Measurements from ENCODE around the gene SLIT1.

SLIT1 gene

DNA sequence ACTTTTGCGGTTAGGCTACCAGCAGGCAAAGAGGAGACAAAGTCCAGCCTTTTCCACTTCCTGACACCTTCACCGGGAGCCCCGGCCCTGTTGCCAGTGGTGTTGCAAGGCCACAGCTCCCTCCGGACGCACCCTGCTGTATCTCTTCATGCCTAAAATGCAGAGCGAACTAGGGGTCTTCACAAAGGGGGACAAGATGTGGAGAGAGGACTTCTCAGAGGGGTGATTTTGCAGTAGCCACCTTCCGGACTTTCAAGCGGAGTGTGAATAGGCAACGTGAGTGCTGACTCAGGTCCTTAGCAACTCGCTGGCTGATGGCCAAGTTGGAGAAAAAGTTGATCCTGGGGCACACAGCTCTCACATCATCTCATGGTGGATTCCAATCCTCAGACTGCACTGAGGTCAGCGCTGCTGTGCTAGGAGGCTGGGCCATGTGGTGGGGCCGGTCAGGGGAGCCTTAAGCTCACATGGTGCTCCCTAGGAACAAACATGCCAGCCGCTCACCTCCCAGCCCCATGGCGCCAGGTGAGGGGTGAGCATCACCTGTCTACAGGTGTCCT is 187.3 kb downstream of the SLIT1 start:
- Histone ChIP-seq H3K4me2 (ENCODE audit: low read length) (no peak overlapping the region), H3K9ac (ENCODE audit: low read length) (no peak overlapping the region), H3K27ac (ENCODE audit: low read depth, low read length, poor library complexity, severe bottlenecking) (no peak overlapping the region), H3K36me3 (ENCODE audit: insufficient read depth, low read length) (no peaks in the 10 kb centered on the region), H2AFZ (ENCODE audit: low read length) (no peak overlapping the region), H3K4me1 (ENCODE audit: insufficient read depth, low read length, severe bottlenecking) (no peaks in the 10 kb centered on the region), H3K9me3 (ENCODE audit: low read length) (no peaks in the 10 kb centered on the region), H3K4me3 (ENCODE audit: low read depth, low read length, poor library complexity, severe bottlenecking) (no peak overlapping the region), H3K9me2 (ENCODE audit: low read depth, low read length) (no peaks in the 10 kb centered on the region), H3F3A (ENCODE audit: insufficient read depth, low read length) (no peaks in the 10 kb centered on the region), H3K27me3 (ENCODE audit: insufficient read depth, low read length) (no peaks in the 10 kb centered on the region), H3K79me2 (ENCODE audit: insufficient read depth, low read length) (no peaks in the 10 kb centered on the region), H4K20me1 (ENCODE audit: insufficient read depth, low read length) (no peaks in the 10 kb centered on the region)
- TF ChIP-seq CTCF (IDR thresholded peaks at IDR 0.05; ENCODE audit: low read length) (no peak), EZH2 (IDR thresholded peaks at IDR 0.05; ENCODE audit: borderline replicate concordance, low read length) (no peak)

GRCh38 chr10:96996275-96996965 is 189.3 kb downstream of the SLIT1 start:
- H3K4me3 ChIP-seq (ENCODE audit: low read depth, low read length, poor library complexity, severe bottlenecking) = no peak overlapping the region
- H3K9ac ChIP-seq (ENCODE audit: low read length) = no peak overlapping the region
- H3K27ac ChIP-seq (ENCODE audit: low read depth, low read length, poor library complexity, severe bottlenecking) = no peak overlapping the region
- no peaks in the 10 kb centered on the region for H3F3A ChIP-seq (ENCODE audit: insufficient read depth, low read length)
- TF ChIP-seq EZH2 (IDR thresholded peaks at IDR 0.05; ENCODE audit: borderline replicate concordance, low read length) = no peak
- no peak for TF ChIP-seq CTCF (IDR thresholded peaks at IDR 0.05; ENCODE audit: low read length)
- H3K79me2 ChIP-seq (ENCODE audit: insufficient read depth, low read length) = no peaks in the 10 kb centered on the region
- H3K36me3 ChIP-seq (ENCODE audit: insufficient read depth, low read length) = no peaks in the 10 kb centered on the region
- H3K9me2 ChIP-seq (ENCODE audit: low read depth, low read length) = no peaks in the 10 kb centered on the region
- H3K27me3 ChIP-seq (ENCODE audit: insufficient read depth, low read length) = no peaks in the 10 kb centered on the region
- H3K4me2 ChIP-seq (ENCODE audit: low read length) = no peak overlapping the region
- H4K20me1 ChIP-seq (ENCODE audit: insufficient read depth, low read length) = no peaks in the 10 kb centered on the region
- no peaks in the 10 kb centered on the region for H3K4me1 ChIP-seq (ENCODE audit: insufficient read depth, low read length, severe bottlenecking)
- H3K9me3 ChIP-seq (ENCODE audit: low read length) = no peaks in the 10 kb centered on the region
- no peak overlapping the region for H2AFZ ChIP-seq (ENCODE audit: low read length)

- Histone ChIP-seq H3K4me3 (ENCODE audit: low read depth, low read length, poor library complexity, severe bottlenecking) (no peak overlapping the region), H3K4me2 (ENCODE audit: low read length) (no peak overlapping the region), H3K27ac (ENCODE audit: low read depth, low read length, poor library complexity, severe bottlenecking) (no peak overlapping the region), H3K9me2 (ENCODE audit: low read depth, low read length) (no peaks in the 10 kb centered on the region), H3F3A (ENCODE audit: insufficient read depth, low read length) (no peaks in the 10 kb centered on the region), H3K4me1 (ENCODE audit: insufficient read depth, low read length, severe bottlenecking) (no peaks in the 10 kb centered on the region), H3K9ac (ENCODE audit: low read length) (no peak overlapping the region), H2AFZ (ENCODE audit: low read length) (no peak overlapping the region), H3K9me3 (ENCODE audit: low read length) (no peaks in the 10 kb centered on the region), H3K79me2 (ENCODE audit: insufficient read depth, low read length) (no peaks in the 10 kb centered on the region), H4K20me1 (ENCODE audit: insufficient read depth, low read length) (no peaks in the 10 kb centered on the region), H3K36me3 (ENCODE audit: insufficient read depth, low read length) (no peaks in the 10 kb centered on the region), H3K27me3 (ENCODE audit: insufficient read depth, low read length) (no peaks in the 10 kb centered on the region)
- TF ChIP-seq EZH2 (IDR thresholded peaks at IDR 0.05; ENCODE audit: borderline replicate concordance, low read length) (no peak), CTCF (IDR thresholded peaks at IDR 0.05; ENCODE audit: low read length) (no peak)
Observed at GRCh38 chr10:96995851-96996250, 189.9 kb downstream of the SLIT1 start.
